Thoracic aorta (tissue), 2 donors: ENCODE data around the gene XRCC6. TPM values are rescaled to one million over a fixed set of nuclear protein-coding genes. Genes with fewer than 3 reads are reported as not detected.
A peak's percentile ranks its signal among the peaks of the same experiment; 100 is the strongest.

Source experiments
- ATAC-seq: fragments of 150-250 bp; one replicate; pipeline ENCODE4 v1.8.0; 2017; ENCODE audit warnings: low read depth; ENCODE audit not compliant: insufficient number of reproducible peaks, low FRiP score
- DNase-seq: peaks from one replicate; pipeline ENCODE4 v3.0.0-alpha.2; 2020; ENCODE audit warnings: low spot score
- H3K27ac ChIP-seq, 2 donors: fragments of 200-600 bp; sonication (generic); 1 replicate in 1 of 2; 2 replicates in 1 of 2; pipeline ENCODE4 v1.5.1; 2016; ENCODE audit warnings: mild to moderate bottlenecking in 2 of 2, moderate library complexity in 2 of 2
- H3K27me3 ChIP-seq: fragments of 200-600 bp; sonication (generic); replicated peaks from 2 replicates; pipeline ENCODE4 v1.6.0; 2016; ENCODE audit warnings: mild to moderate bottlenecking; ENCODE audit not compliant: insufficient read depth
- H3K36me3 ChIP-seq: fragments of 200-600 bp; sonication (generic); one replicate; pipeline ENCODE4 v1.5.1; 2016
- H3K4me1 ChIP-seq, 2 donors: fragments of 200-600 bp; sonication (generic); 1 replicate in 1 of 2; 2 replicates in 1 of 2; pipeline versions ENCODE4 v1.5.1 to v1.6.0; 2016; ENCODE audit warnings: low read depth in 2 of 2, mild to moderate bottlenecking in 1 of 2; ENCODE audit not compliant: control insufficient read depth in 1 of 2
- H3K4me3 ChIP-seq: fragments of 200-600 bp; sonication (generic); 2 replicates; pipeline ENCODE4 v1.5.1; 2016; ENCODE audit warnings: mild to moderate bottlenecking
- H3K9me3 ChIP-seq: fragments of 200-600 bp; sonication (generic); 2 replicates; pipeline ENCODE4 v1.5.1; 2016
- total RNA-seq, 2 donors: library from RNA; depleted of rRNA; stranded (reverse); fragments of >200 nt; gene quantifications; one replicate each; pipeline versions ENCODE4 v1.1.0 to v1.2.3, GENCODE V29; 2016
- TF ChIP-seq, protein P1 (sequence below): fragments of 200-600 bp; sonication (generic); IDR thresholded peaks from one replicate; pipeline ENCODE4 v1.5.1; 2019; ENCODE audit warnings: antibody characterized with exemption

Gene XRCC6
- total RNA-seq, 2 donors from 2014 or later: 126 to 131 TPM

DNA sequence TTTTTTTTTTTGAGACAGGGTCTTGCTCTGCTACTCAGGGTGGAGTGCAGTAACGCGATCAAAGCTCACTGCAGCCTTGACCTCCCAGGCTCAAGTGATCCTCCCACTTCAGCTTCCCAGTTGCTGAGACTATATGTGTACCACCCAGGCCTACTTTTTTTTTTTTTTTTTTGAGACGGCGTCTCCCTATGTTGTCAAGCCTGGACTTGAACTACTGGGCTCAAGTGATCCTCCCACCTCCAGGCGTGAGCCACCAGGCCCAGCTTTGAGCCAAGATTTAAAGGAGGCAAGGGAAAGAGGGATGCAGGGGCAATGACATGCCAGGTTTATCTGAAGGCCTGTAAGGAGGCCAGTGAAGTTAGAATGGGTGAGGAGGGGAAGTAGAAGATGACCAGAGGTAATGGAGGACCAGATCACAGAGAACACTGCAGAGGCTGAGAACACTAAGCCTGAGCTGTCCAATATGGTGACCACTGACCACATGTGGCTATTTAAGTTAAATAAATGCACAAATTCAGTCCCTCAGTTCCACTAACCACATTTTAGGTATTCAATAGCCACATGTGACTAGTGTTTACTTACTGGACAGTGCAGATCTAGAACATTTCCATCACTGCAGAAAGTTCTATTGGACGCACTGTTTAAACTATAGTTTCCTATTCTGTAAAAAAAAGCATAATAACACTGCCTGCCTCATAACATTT is 8.3 kb upstream of the XRCC6 start:
- no peaks in the 10 kb centered on the region for H3K36me3 ChIP-seq
- ATAC-seq: no peak

DNA sequence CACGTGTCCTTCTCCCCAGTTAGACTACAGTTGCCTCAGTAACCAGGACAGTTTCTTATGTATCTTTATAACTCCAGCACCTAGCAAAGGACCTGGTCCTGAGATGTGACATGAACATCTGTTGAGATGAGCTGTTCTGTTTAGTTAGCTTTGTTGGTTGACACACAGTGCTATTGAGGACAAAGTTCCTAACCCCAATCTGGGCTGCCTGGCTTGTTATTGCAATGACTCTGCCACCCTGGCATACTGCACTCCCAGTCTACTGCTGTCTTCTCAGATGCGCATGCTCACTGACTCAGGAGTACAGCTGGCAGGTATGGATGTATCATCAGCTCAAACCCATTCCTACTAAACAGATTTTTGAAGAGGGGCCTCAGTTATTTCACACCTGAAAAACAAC is 7.6 kb upstream of the XRCC6 start:
- DNase-seq (no peak), ATAC-seq (no peak)
- no peaks in the 10 kb centered on the region for H3K9me3 ChIP-seq
- H3K4me1 ChIP-seq: no peaks in the 10 kb centered on the region
- no peaks in the 10 kb centered on the region for H3K27me3 ChIP-seq
- TF ChIP-seq, protein P1, sequence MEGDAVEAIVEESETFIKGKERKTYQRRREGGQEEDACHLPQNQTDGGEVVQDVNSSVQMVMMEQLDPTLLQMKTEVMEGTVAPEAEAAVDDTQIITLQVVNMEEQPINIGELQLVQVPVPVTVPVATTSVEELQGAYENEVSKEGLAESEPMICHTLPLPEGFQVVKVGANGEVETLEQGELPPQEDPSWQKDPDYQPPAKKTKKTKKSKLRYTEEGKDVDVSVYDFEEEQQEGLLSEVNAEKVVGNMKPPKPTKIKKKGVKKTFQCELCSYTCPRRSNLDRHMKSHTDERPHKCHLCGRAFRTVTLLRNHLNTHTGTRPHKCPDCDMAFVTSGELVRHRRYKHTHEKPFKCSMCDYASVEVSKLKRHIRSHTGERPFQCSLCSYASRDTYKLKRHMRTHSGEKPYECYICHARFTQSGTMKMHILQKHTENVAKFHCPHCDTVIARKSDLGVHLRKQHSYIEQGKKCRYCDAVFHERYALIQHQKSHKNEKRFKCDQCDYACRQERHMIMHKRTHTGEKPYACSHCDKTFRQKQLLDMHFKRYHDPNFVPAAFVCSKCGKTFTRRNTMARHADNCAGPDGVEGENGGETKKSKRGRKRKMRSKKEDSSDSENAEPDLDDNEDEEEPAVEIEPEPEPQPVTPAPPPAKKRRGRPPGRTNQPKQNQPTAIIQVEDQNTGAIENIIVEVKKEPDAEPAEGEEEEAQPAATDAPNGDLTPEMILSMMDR: no peak
- no peaks in the 10 kb centered on the region for H3K36me3 ChIP-seq
- H3K4me3 ChIP-seq: no peak overlapping the region
- no peak overlapping the region for H3K27ac ChIP-seq

More for the DNA sequence above, 8.3 kb upstream of the XRCC6 start:
- H3K9me3 ChIP-seq: no peaks in the 10 kb centered on the region
- no peaks in the 10 kb centered on the region for H3K27me3 ChIP-seq
- H3K4me1 ChIP-seq: no peaks in the 10 kb centered on the region
- H3K27ac ChIP-seq: no peak overlapping the region
- no peak overlapping the region for H3K4me3 ChIP-seq
- DNase-seq: no peak
- TF ChIP-seq, protein P1: no peak

DNA sequence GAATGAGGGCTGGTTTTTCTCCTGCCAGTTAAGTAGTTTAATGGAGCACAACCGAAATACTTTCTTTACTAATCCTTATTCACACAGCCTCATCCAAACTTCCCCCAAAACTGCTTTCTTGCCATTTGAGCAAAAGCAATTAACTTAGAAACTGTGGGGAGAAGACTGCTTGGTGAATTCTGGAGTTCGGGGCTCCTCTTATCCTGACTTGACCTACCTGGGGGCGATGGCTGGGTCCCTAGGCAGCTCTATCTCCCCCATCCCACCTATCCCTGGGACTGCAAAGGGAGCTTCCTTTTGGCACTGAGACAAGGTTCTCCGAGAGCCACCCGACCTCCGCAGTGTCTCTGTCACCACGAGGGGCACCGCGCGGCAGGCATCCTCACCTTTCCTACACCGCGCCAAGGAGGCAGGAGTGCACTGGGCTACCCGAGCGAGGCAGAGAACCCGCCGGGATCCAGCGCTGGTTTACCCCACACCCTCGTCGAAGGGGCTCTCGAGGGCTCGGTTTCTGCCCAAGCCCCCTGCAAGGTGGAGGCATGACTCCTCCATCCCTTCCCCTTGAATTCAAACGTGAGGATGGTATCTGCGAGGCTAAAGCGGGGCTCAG is 1.0 kb upstream of the XRCC6 start:
- TF ChIP-seq, protein P1: no peak
- peaks cover 20% of the 10 kb centered on the region in 2 donors for H3K4me1 ChIP-seq

DNA sequence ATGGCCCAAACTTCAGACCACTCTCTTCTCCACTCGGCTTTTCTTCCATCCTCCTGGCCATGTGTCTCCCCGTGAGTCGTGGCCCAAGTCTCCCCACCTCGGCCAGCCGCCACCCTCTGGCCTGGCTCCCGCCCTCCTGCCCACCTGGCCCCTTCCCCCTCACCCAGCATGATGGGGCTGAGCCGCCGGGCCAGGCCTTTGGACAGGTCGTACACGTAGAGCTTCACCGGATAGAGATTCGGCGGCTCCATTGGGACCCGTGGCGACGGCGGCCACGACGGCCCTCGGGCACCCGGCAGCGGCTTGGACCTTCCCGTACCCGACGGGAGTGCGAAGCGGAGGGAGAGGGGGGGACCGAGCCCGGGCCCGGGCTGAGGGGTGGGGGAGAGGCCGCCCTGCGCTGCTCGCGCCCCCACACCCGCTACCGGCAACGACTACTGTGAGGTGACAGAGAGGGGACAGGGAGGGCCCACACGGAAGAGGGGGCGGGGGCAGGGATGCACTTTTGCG is 451 bp upstream of the XRCC6 start, which contains the start of gene DESI1:
DESI1 (minus strand) TSS at position 455 of the 510 bp plus-strand sequence; CDS start at position 251, 204 bp downstream.
- no peaks in the 10 kb centered on the region for H3K27me3 ChIP-seq
- H3K9me3 ChIP-seq: no peaks in the 10 kb centered on the region
- TF ChIP-seq, protein P1: no peak
- no peak for DNase-seq
- H3K36me3 ChIP-seq: peaks cover 17% of the 10 kb centered on the region
- peak within 1 kb of the TSS; percentile 93 to 94 for H3K27ac ChIP-seq
- ATAC-seq: peak; percentile 5
- H3K4me1 ChIP-seq: peaks cover 20% of the 10 kb centered on the region in 2 donors
- peak within 1 kb of the TSS; percentile 100 for H3K4me3 ChIP-seq

More for the DNA sequence above, 1.0 kb upstream of the XRCC6 start:
- DNase-seq: no peak
- no peak for ATAC-seq
- Histone ChIP-seq H3K9me3 (no peaks in the 10 kb centered on the region), H3K4me3 (peak overlapping the region; percentile 100), H3K27ac (peak overlapping the region; percentile 93 to 94), H3K27me3 (no peaks in the 10 kb centered on the region), H3K36me3 (peaks cover 13% of the 10 kb centered on the region)

DNA sequence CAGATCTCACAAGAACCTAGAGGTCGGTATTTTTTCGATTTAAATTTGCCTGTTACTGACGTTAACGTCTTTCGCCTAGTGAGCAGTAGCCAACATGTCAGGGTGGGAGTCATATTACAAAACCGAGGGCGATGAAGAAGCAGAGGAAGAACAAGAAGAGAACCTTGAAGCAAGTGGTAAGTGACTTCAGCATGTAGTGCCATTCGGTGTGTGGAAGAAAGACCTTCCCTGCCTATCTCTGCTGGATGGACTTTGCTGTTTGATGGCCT is 750 bp downstream of the XRCC6 start:
- H3K4me3 ChIP-seq: peak overlapping the region; percentile 100
- peaks cover 20% of the 10 kb centered on the region in 2 donors for H3K4me1 ChIP-seq
- ATAC-seq (no peak), DNase-seq (no peak)
- H3K9me3 ChIP-seq: no peaks in the 10 kb centered on the region
- H3K27me3 ChIP-seq: no peaks in the 10 kb centered on the region
- TF ChIP-seq, protein P1: no peak
- H3K27ac ChIP-seq: peak overlapping the region; percentile 93
- peaks cover 26% of the 10 kb centered on the region for H3K36me3 ChIP-seq
